HG02981 (cell line): ENCODE results near the gene CMC2.

Source experiments
- ATAC-seq: cut with Tn5 transposase; IDR thresholded peaks from one replicate; pipeline ENCODE4 v1.9.1; 2021; ENCODE audit warnings: mild to moderate bottlenecking, moderate library complexity; ENCODE audit not compliant: unreplicated experiment

CMC2 gene

DNA sequence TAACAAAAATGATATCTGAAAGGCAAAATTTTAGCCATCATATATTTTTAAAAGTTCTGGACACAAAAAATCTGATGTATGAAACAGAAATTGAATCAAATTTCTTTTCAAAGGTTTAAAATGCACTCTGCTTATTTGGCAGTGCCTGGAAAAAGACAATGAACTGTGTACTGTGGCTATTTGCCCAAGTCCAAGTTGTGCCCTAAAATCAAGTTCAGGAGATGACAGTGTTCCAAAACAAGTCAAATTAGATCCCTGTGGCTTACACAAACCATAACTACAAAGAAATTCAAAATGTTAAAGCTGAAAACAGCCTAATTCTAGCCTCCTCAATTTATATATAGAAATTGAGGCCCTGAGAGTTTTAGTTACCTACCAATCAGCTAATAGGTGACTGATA is 25.6 kb downstream of the CMC2 start:
- ATAC-seq = no peak

DNA sequence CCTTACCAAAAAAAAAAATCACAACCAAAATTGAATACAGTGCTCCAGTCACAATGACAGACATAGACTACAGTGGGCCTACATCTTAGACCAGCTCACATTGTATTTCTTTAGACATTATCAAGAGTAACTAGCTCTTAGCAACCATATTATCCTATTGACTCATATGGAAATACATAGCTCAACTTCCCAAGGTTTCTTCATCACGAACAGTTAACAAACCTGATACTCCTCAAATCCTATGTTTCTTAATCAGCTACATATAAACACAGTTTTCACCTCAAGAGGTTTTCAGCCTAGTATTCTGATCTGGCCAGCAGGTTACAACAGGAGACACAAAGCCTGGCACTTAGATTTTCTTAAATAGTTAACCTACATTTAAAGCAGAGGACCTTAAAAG is 29.7 kb downstream of the CMC2 start:
- ATAC-seq = no peak

DNA sequence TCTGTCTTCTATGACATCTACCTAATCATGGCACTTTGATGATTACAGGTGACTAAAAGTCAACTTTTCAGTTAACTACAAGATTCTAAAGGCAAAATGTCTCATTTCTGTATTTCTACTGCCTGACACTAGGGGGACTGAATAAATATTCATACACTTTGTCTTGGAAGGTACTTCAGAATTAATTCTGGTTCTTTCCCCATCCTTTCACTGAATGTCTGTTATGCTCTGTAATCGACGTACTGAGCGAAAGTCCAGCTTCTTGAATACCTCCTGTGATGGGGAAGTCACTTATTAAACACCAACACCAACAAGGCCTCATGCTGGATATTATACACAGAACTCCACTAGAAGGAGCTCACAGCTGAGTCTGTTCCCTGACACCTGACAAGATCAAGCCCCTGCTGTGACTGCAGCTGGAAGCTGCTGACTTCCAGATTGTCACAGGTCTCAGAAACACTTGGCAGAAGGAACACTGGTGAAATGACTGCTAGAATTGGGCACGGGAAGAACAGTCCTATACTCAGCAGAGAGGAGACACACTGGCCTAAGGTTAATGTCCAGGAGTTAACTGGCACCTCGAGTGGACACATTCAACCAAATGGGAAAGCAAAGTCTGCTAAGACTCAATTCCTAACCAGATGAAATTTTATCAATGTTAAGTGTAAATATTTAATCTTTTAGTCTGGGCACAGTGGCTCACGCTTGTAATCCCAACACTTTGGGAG is 31.9 kb downstream of the CMC2 start:
- no peak for ATAC-seq

DNA sequence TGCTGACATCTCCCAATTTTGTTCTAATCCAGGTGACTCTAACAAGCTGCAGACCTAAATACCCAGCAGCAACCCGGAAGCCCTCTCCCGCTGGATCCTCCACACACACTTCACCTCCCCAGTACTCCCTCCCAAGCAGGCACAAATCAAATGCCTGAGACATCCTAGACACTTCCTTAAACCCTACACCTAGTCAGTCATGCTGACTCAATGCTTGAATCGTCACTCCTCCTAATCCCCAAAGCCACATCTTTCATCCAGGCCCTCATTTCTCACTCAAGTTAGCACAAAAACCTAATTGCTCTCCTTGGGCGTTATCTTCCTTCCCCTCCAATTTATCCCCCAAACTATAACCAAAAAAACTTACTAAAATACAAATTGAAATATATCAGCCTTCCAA is 32.7 kb downstream of the CMC2 start:
- ATAC-seq = no peak

DNA sequence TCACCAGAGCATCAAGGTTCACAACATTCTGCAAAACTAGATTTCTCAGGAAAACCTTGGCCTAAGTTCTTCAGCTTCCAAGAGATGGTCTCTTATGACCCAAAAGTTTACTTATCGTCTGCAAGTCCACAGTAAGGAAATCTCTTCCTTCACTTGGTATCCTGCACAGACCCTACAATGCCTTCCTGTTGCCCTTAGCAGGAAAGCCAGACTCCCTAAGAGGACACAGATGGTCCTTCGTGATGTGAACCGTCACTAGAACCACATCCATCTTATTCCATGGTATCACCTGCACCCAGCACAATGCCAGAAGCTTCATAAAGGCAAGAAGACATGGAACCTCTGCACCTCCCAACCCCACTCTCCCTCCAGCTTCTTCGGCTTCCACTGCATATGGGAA is 34.1 kb downstream of the CMC2 start:
- no peak for ATAC-seq

DNA sequence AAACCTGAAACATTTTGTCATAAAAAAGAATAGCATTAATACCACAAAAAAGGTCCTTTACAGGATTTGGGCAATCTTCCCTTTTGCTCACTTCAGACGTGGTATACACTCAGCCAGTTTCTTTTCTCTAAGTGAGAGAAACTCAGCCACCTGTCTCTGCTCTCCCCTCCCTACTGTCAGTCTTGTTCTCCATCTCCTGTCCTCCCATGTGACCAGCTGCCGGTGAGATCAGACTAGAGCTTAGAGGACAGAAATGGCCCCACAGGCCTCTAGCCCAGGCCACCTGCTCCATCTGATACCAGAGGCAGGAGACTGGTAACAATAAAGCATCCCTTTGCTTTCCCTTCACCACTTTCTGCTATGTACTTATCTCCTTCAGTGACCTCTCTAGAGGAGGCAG is 34.9 kb downstream of the CMC2 start:
- no peak for ATAC-seq

DNA sequence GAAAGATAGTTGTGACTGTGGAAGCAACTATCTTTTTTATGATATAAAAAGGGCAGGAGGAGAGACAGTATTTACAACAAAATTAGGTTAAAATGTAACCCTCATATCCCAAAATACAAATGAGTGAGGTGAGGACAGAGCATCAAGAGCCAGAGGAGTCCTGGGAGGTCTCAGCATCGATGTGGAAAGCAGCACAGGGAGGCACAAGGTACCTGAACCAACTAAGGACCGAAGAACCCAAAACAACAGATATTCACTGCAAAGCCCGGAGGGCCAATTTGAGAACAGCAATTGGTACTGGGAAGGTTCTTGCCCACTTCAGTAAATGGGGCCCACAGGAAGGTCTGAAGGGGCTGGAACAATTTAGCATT is 37.6 kb downstream of the CMC2 start:
- no peak for ATAC-seq

DNA sequence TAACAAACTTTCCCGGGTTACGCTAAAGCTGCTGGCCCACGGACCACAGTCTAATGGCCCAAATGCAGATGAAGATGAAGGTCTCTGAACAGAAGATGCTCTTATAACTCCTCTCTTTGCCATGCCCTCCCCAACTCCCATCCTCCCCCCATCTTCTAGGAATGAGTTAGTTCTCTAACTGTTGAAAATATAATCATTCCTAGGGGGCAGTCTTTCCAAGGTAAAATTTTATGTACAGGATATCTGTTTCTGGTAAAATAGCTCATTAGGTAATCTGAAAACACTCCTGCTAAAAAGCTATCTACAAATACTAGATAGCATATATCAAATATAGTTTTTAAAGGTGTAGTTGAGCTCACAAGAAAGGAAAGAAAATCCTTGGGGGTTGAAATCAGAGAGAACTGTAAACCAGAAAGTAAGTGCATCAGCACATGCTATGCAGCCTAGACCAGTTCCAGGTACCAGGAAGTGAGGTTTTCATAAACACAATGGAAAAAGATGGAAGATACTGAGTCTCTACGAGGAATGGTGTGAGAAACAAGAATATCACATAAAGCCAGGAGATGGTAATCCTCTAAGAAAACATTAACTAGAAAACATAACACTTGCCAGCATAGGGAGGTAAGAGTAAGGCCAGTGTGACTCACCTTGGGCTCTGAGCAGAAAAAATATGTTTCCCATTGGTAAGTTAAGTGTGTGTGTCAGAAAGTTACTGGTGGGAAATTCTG is 38.1 kb downstream of the CMC2 start:
- ATAC-seq = no peak

DNA sequence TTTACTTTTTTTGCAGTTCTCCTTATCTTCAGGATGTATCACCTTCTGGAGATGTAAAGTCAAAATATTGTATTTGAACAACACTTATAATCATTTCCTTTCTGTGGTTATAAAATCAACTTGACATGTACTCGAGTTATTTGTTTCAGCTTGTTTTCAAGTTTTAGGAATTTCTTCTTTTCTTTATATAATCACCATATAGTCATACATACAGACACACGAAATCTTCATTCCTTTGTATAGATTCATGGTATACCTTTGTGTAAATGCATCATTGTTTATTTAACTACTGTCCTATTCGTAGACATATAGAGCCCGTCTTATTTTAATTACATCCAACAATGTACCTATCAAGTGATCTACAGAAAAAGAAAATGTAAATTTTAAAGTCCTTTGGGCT is 40.1 kb downstream of the CMC2 start:
- ATAC-seq = no peak

DNA sequence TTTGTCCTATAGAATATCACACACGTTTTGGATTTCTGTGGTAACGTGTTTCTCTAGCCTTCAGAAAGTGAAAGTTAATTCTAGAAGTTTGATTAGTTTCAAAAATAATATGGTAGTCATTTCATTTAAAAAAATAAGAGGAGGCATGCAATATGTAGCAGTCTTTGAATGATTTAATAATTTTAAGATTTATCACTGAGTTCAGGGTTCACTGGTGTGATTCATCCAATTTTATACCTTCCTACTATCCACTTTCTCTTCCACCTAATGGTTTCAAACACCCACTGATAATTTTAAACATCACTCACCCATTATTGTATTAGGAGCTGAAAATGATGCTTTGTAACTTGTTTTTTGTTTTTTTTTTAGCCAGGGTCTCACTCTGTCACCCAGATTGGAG is 42.3 kb downstream of the CMC2 start:
- ATAC-seq = no peak

DNA sequence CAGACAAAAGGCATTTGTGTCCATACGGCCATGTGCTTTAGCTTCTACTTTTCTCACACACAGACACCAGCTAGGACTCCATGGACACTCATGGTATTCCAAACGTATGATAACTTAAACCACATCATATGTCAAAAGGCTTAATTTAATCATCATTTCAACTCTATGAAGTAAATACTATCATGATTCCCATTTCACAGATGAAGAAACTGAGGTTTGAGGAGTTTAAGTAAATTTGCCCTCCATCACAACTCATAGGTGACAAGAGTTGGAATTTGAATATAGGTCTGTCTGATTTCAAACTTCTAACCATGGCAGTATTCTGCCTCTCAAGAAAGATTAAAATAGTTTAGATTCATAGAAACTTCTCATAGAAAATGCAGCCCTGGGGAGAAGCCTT is 43.8 kb downstream of the CMC2 start:
- ATAC-seq = no peak

DNA sequence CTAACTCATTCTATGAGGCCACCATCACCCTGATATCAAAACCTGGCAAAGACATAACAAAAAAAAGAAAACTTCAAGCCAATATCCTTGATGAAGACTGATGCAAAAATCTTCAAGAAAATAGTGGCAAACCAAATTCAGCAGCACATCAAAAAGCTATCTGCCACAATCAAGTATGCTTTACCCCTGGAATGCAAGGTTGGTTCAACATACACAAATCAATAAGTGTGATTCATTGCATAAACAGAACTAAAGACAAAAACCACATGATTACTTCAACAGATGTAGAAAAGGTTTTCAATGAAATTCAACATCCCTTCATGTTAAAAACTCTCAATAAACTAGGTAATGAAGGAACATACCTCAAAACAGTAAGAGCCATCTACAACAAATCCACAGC is 48.4 kb downstream of the CMC2 start:
- ATAC-seq = no peak

DNA sequence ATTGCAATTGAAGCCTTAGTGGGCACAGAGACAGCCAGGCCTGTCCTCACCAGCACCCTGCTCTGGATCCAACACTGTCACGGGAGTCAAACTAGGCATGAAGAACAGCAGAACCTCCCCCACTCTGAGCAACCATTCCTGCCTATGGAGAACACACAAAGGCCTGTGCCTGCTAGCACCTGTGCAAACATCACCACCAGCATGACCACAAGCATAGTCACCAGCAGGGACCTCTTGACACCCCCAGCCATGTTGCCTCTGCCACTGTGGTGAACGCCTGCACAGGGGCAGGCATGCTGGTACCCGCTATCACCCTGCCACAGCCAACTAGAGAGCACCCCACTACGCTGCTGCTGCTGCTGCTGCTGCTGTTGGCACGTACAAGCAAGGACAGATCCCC is 51.7 kb downstream of the CMC2 start:
- no peak for ATAC-seq

DNA sequence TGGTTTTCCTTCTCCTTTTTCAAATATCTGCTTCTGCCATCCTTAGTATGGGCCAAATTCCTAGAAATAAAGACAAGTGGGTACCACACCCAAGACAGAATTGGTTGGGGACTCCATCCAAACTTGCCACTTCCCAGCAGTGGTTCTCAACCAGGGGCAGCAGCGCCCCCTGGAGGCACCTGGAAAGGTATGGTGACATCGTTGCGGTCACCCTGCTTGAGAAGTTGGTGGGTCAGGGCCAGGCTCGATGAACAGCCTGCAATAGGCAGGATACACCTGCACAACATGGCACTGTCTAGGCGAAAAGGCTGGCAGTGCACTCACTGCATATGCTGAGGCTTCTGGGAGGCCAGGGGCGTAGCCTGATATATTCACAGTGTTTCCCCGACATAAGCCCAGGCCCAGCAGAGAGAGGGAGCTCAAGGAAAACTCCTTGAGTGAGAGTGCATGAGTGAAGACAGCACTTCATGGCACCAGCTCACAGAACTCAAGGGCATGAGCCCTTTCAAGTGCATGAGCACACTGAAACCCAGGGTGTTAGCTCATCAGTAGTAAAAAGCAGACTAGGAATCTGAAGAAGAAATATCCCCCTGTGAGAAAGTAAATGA is 57.7 kb downstream of the CMC2 start:
- no peak for ATAC-seq

DNA sequence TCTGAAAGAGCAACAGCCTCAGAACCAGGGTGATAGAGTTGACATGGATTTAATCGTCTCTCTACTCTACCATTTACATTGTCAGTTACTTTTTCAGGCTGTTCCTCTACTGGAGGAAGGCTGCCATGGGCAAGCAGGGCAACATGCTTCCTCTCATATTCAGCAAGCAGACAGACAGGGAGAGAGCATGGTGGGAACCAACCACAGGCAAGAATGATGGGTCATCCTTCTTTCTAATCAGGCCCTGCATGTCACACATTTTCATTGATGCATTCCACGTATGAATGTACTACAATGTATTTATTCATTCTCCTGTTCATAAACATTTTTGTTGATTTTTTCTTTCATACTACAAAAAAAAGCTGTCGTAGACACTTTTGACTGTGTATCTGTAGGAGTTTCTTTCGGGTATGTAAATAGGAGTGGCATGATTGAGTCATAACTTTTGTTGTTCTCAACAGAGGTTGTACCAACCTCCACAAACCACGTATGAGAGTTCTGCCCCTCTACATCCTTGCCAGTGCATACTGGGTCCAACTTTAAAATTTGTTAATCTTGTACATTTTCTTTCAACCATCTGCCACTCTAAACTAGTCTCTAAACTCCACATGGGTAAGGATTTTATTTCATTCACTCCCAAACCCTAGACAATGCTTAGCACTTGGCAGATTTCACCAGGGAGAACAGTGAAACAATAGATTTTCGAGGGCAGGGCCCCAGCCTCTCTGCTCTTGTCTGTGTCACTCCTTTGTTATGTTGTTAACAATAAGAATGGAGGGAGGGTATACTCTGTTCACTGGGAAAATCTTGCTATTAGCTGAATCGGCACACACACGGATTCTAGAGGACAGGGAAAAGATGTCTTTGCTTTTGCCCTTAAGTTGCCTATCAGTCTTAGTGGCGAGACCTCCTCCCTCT is 58.7 kb downstream of the CMC2 start:
- no peak for ATAC-seq

DNA sequence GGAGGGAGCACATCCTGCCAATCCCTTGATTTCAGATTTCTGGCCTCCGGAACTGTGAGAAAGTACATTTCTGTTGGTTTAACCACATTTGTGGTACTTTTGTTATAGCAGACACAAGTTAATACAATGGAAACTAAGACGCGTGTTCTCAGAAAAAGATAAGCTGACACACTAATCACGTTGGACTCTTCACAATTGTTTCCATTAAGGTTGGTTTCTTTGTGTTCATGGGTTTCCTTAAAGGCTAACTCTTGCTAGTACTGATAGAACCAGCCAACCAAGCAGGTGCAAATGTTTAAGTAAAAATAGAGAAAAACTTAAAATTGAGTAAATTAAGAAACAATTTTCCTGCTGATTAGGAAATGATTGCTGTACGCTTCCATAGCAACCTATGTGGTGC is 59.4 kb downstream of the CMC2 start:
- no peak for ATAC-seq

DNA sequence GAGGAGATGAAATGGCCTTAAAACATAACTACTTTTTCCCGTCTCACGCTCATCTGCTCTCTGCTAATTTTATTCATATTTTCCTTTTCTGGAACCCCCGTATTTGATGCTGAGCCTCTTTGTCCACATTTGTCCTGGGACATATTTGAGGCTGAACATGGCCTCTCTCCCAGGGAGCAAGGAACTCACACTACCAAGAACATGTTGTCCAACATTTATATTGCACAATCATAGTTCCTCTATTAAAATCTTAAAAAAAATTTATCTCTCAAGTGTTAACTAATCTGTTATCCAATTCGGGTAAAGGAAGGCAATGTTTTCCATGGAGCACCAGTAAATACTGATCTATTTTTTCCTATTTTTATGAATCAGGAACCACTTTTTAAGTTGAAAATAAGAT is 60.2 kb downstream of the CMC2 start:
- no peak for ATAC-seq

DNA sequence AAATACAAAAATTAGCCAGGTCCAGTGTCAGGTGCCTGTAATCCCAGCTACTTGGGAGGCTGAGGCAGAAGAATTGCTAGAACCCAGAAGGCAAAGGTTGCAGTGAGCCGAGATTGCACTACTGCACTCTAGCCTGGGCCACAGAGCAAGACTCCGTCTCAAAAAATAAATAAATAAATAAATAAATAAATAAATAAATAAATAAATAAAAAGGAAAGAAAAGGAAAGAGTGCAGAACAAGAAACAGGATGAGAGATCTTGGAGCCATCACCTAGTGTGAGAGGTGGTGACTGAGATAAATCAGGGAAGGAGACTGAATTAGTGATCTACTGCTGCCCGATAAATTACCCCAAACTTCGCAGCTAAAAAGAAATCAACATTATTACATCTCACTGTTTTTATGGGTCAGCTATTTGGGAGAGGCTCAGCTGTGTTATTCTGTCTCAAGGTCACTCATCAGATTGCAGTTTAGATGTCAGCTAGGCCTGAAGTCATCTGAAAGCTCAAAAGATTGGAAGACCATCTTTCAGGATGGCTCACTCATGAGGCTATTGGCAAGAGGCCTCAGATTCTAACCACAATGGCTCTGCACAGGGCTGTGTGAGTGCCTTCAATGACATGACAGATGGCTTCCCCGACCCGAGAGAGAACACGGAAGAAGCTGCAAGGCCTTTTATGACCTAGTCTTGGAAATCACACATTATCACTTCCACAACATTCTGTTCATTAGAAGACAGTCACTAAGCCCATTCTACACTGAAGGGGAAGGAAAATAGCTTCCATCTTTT is 66.4 kb downstream of the CMC2 start:
- no peak for ATAC-seq

DNA sequence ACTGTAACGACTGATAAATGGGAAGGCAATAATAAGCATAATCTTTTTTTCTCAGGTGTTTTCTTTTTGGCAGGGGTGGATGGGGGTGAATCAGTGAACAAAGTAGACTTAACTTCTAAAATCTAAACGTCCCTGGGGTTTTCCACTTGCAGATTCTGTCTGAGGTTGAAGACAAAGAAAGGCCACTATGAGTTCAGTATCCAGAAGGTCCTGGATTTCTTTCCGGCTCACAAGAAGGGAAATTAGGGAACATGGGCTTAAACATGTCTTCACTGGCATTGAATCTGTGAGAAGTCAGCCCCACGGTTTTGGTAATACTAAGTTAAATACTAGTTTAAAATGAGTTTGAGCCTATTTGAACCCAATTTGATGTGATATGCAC is 67.8 kb downstream of the CMC2 start:
- no peak for ATAC-seq

DNA sequence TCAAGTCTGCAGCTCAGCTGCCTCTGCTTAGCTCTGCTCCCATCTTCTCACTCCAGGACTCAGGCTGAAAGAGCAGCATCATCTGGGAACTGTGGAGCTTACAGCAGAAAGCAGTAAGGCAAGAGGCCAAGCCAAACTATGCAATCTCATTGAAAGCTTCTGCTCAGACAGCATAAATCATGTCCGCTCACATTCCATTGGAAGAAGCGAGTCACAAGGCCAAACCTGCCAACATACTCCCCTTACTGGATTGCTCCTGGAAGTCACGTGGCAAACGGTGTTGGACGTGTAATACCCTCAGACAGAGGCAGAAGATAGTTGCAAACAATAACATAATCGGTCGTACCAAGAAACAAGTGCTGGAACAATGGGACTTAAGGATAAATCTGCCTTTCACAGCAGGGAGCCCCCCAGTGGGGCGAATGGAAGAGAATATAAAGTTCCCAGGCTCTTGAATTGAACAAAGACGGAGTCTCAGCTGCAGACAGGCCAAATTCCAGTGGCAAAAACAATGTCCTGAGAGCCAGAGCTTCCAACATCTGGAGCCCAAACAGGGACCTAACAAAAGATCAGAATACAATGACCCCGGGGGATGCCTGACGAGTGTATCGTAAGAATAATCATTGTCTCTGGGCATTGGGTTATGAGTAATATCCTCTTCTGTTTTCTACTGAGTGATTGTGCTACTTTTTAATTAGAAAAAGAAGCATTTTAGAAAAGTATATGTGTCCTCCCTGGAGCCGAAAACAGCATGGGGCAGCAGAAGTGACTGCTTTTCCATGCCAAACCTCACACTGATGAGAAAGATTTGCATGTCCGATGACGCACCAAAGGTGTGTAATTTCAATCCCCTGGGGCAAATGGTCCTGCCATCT is 68.4 kb downstream of the CMC2 start:
- no peak for ATAC-seq
